Sigmoid colon (tissue), 4 donors: Measurements from ENCODE around the gene CHD1L.

Source experiments
- EP300 ChIP-seq, 4 donors: sonication (generic); formaldehyde crosslinking; IDR thresholded peaks; one replicate each; pipeline ENCODE4 v1.6.1; 2017; ENCODE audit warnings: antibody characterized with exemption in 4 of 4
- POLR2A ChIP-seq, 2 donors: fragments of 450-650 bp; IDR thresholded peaks; one replicate each; pipeline ENCODE4 v1.6.1; 2016; ENCODE audit warnings: antibody characterized with exemption in 2 of 2, mild to moderate bottlenecking in 2 of 2, moderate library complexity in 2 of 2
- TF ChIP-seq, protein P1 (sequence below), 4 experiments: fragments of 450-650 bp in 3 of 4; fragments of 200-600 bp in 1 of 4; IDR thresholded peaks; one replicate each; pipeline ENCODE4 v1.5.1; 2016 to 2019; ENCODE audit warnings: antibody characterized with exemption in 4 of 4, mild to moderate bottlenecking in 3 of 4, moderate library complexity in 2 of 4

- TF ChIP-seq, protein P1, sequence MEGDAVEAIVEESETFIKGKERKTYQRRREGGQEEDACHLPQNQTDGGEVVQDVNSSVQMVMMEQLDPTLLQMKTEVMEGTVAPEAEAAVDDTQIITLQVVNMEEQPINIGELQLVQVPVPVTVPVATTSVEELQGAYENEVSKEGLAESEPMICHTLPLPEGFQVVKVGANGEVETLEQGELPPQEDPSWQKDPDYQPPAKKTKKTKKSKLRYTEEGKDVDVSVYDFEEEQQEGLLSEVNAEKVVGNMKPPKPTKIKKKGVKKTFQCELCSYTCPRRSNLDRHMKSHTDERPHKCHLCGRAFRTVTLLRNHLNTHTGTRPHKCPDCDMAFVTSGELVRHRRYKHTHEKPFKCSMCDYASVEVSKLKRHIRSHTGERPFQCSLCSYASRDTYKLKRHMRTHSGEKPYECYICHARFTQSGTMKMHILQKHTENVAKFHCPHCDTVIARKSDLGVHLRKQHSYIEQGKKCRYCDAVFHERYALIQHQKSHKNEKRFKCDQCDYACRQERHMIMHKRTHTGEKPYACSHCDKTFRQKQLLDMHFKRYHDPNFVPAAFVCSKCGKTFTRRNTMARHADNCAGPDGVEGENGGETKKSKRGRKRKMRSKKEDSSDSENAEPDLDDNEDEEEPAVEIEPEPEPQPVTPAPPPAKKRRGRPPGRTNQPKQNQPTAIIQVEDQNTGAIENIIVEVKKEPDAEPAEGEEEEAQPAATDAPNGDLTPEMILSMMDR (IDR thresholded peaks at IDR 0.05): no peak
- TF ChIP-seq EP300 (IDR thresholded peaks at IDR 0.05): no peak
- TF ChIP-seq POLR2A (IDR thresholded peaks at IDR 0.05): no peak
Observed at GRCh38 chr1:147281950-147282349, 39.5 kb downstream of the CHD1L start.
